CD4-positive, alpha-beta T cell (primary cell): ENCODE measurements around the gene TAS2R50. TPM values are rescaled to one million over a fixed set of nuclear protein-coding genes. Genes with fewer than 3 reads are reported as not detected.

Experiments
- ATAC-seq: fragments of 200-7000 bp; cut with Tn5 transposase; one replicate; pipeline ENCODE4 v1.10.0; 2022; ENCODE audit warnings: mild to moderate bottlenecking; ENCODE audit not compliant: poor library complexity
- CTCF ChIA-PET: fragments of 350-600 bp; sonication (Branson Sonifier 250); formaldehyde crosslinking; loops from one replicate; lab custom pipeline; 2021; ENCODE audit warnings: antibody characterized with exemption, inconsistent platforms; lab: Charles Lee
- POLR2A ChIA-PET: fragments of 350-600 bp; sonication (Branson Sonifier 250); formaldehyde crosslinking; loops from one replicate; lab custom pipeline; 2021; ENCODE audit warnings: antibody characterized with exemption, inconsistent platforms; lab: Charles Lee
- DNase-seq, 14 experiments: peaks; one replicate each; pipeline ENCODE4 v3.0.0-alpha.2; 2013 to 2020; ENCODE audit warnings: mixed read lengths in 2 of 14
- H3K27ac ChIP-seq, 2 donors: one replicate each; pipeline versions ENCODE4 v1.5.1 to v1.7.0; 2013; ENCODE audit warnings: low read length in 2 of 2, low read depth in 1 of 2, mild to moderate bottlenecking in 1 of 2
- H3K27me3 ChIP-seq, 2 experiments: 1 replicate in 1 of 2; 2 replicates in 1 of 2; pipeline versions ENCODE4 v1.6.1 to v1.7.0; 2013; ENCODE audit warnings: low read length in 2 of 2, control low read depth in 1 of 2, mild to moderate bottlenecking in 1 of 2, moderate library complexity in 1 of 2; ENCODE audit not compliant: insufficient read depth in 2 of 2, control insufficient read depth in 1 of 2
- H3K36me3 ChIP-seq: one replicate; pipeline ENCODE4 v1.6.1; 2013; ENCODE audit warnings: low read length, control low read depth; ENCODE audit not compliant: insufficient read depth
- H3K4me1 ChIP-seq: one replicate; pipeline ENCODE4 v1.6.1; 2013; ENCODE audit warnings: low read length, control low read depth; ENCODE audit not compliant: insufficient read depth
- H3K4me3 ChIP-seq: one replicate; pipeline ENCODE4 v1.5.1; 2013; ENCODE audit warnings: mild to moderate bottlenecking, low read length, moderate library complexity
- H3K9me3 ChIP-seq, 2 experiments: 1 replicate in 1 of 2; 2 replicates in 1 of 2; pipeline versions ENCODE4 v1.6.1 to v1.7.0; 2013; ENCODE audit warnings: low read length in 2 of 2, mild to moderate bottlenecking in 2 of 2, control low read depth in 1 of 2, moderate library complexity in 1 of 2; ENCODE audit not compliant: control insufficient read depth in 1 of 2, insufficient read depth in 1 of 2
- H3K27ac Mint-ChIP-seq: one replicate; pipeline ENCODE4 v1.8.0; 2020; ENCODE audit warnings: mixed read lengths
- H3K27me3 Mint-ChIP-seq: one replicate; pipeline ENCODE4 v1.8.0; 2021; ENCODE audit warnings: mixed read lengths
- H3K36me3 Mint-ChIP-seq: one replicate; pipeline ENCODE4 v1.8.0; 2021; ENCODE audit warnings: low read depth, mixed read lengths
- H3K4me1 Mint-ChIP-seq: one replicate; pipeline ENCODE4 v1.8.0; 2021; ENCODE audit warnings: low read depth, mixed read lengths
- H3K4me3 Mint-ChIP-seq: one replicate; pipeline ENCODE4 v1.8.0; 2020; ENCODE audit warnings: mild to moderate bottlenecking, mixed read lengths
- H3K9me3 Mint-ChIP-seq: one replicate; pipeline ENCODE4 v1.8.0; 2020; ENCODE audit warnings: mixed read lengths
- intact Hi-C, 2 experiments: fragments of 100-400 bp; cut with DNase I in 1 of 2; cut with micrococcal nuclease in 1 of 2; formaldehyde crosslinking; loops; one replicate each; pipeline versions ENCODE4 v1.15.1 to v1.9.0; 2023 to 2025; cut with DNase I, micrococcal nuclease
- total RNA-seq, 174 experiments: library from RNA in 2 of 174; stranded (reverse) in 2 of 174; gene quantifications; one replicate each; pipeline ENCODE4 v1.2.3 and lab custom pipeline; 2021 to 2026
- TF ChIP-seq, protein P1 (sequence below): fragments of 200-600 bp; IDR thresholded peaks from one replicate; pipeline ENCODE4 v1.8.0; 2022; ENCODE audit warnings: antibody characterized with exemption, mild to moderate bottlenecking

Gene TAS2R50
- total RNA-seq, 2 experiments from 2014 or later = 0.36 to 0.67 TPM

GRCh38 chr12:10998204-10998603, 11.5 kb upstream of the TAS2R50 start, which contains the start of gene TAS2R20:
TAS2R20 (minus strand) TSS chr12:10998304; CDS start chr12:10997875, 429 bp downstream.
- no peak within 1 kb of the TSS for H3K27ac ChIP-seq
- Mint-ChIP-seq H3K4me1 (no peaks in the 10 kb centered on the region), H3K27me3 (no peaks in the 10 kb centered on the region), H3K4me3 (no peak within 1 kb of the TSS), H3K36me3 (peaks cover 52% of the 10 kb centered on the region), H3K27ac (no peak within 1 kb of the TSS), H3K9me3 (no peaks in the 10 kb centered on the region)
- TF ChIP-seq, protein P1, sequence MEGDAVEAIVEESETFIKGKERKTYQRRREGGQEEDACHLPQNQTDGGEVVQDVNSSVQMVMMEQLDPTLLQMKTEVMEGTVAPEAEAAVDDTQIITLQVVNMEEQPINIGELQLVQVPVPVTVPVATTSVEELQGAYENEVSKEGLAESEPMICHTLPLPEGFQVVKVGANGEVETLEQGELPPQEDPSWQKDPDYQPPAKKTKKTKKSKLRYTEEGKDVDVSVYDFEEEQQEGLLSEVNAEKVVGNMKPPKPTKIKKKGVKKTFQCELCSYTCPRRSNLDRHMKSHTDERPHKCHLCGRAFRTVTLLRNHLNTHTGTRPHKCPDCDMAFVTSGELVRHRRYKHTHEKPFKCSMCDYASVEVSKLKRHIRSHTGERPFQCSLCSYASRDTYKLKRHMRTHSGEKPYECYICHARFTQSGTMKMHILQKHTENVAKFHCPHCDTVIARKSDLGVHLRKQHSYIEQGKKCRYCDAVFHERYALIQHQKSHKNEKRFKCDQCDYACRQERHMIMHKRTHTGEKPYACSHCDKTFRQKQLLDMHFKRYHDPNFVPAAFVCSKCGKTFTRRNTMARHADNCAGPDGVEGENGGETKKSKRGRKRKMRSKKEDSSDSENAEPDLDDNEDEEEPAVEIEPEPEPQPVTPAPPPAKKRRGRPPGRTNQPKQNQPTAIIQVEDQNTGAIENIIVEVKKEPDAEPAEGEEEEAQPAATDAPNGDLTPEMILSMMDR = no peak
- no peaks in the 10 kb centered on the region for H3K4me1 ChIP-seq
- H3K27me3 ChIP-seq = no peaks in the 10 kb centered on the region
- ATAC-seq (no peak), DNase-seq (no peak)
- intact Hi-C loops = no loop called here
- no peaks in the 10 kb centered on the region for H3K9me3 ChIP-seq
- ChIA-PET CTCF (no interaction called here), POLR2A (interaction anchor here (1.1 kb wide), 1 partner anchor 9 kb away, joined by 3 read pairs; no protein-coding TSS in a partner anchor)
- H3K4me3 ChIP-seq = no peak within 1 kb of the TSS
- H3K36me3 ChIP-seq = peaks cover 4% of the 10 kb centered on the region

GRCh38 chr12:10994307-10994706, 7.6 kb upstream of the TAS2R50 start:
- Mint-ChIP-seq H3K9me3 (peaks cover 4% of the 10 kb centered on the region), H3K4me3 (no peak overlapping the region), H3K36me3 (peaks cover 50% of the 10 kb centered on the region), H3K27ac (no peak overlapping the region), H3K4me1 (no peaks in the 10 kb centered on the region), H3K27me3 (no peaks in the 10 kb centered on the region)
- no peaks in the 10 kb centered on the region for H3K4me1 ChIP-seq
- intact Hi-C loops = no loop called here
- CTCF ChIA-PET = interaction anchor here (1.4 kb wide), 1 partner anchor 16 kb away, joined by 3 read pairs; no protein-coding TSS in a partner anchor
- DNase-seq (no peak), ATAC-seq (no peak)
- no peak overlapping the region for H3K27ac ChIP-seq
- POLR2A ChIA-PET = no interaction called here
- peaks cover 4% of the 10 kb centered on the region for H3K36me3 ChIP-seq
- H3K4me3 ChIP-seq = no peak overlapping the region
- no peaks in the 10 kb centered on the region for H3K27me3 ChIP-seq
- TF ChIP-seq, protein P1 = no peak
- no peaks in the 10 kb centered on the region for H3K9me3 ChIP-seq

GRCh38 chr12:10989107-10989506, 2.4 kb upstream of the TAS2R50 start:
- Histone ChIP-seq H3K36me3 (peaks cover 2% of the 10 kb centered on the region), H3K27ac (no peak overlapping the region), H3K4me3 (no peak overlapping the region), H3K9me3 (no peaks in the 10 kb centered on the region), H3K4me1 (no peaks in the 10 kb centered on the region), H3K27me3 (no peaks in the 10 kb centered on the region)
- intact Hi-C loops = no loop called here
- peaks cover 17% of the 10 kb centered on the region for H3K4me1 Mint-ChIP-seq
- peaks cover 4% of the 10 kb centered on the region for H3K9me3 Mint-ChIP-seq
- ChIA-PET CTCF (no interaction called here), POLR2A (interaction anchor here (1.2 kb wide), 1 partner anchor 10 kb away, joined by 3 read pairs; no protein-coding TSS in a partner anchor)
- TF ChIP-seq, protein P1 = no peak
- peaks cover 26% of the 10 kb centered on the region for H3K36me3 Mint-ChIP-seq
- H3K27ac Mint-ChIP-seq = no peak overlapping the region
- DNase-seq (no peak), ATAC-seq (no peak)
- H3K4me3 Mint-ChIP-seq = no peak overlapping the region
- no peaks in the 10 kb centered on the region for H3K27me3 Mint-ChIP-seq
